Measurements from ENCODE around the gene PPCDC.

- no peak for TF ChIP-seq CTCF (IDR thresholded peaks at IDR 0.05; ENCODE audit: low read depth, low read length, missing input control)
- no peak for TF ChIP-seq MAX (IDR thresholded peaks at IDR 0.05)
- no peak for TF ChIP-seq RAD21 (IDR thresholded peaks at IDR 0.05)
- TF ChIP-seq HNF4A (conservative IDR thresholded peaks at IDR 0.05) = no peak
Observed at GRCh38 chr15:74978503-74978902, 44.9 kb upstream of the PPCDC start.
